Measurements from ENCODE around the gene CYP4F22. TPM values are rescaled to one million over a fixed set of nuclear protein-coding genes. Genes with fewer than 3 reads are reported as not detected.
"Not testable (repeated sequence)": the region's sequence is repeated elsewhere in the genome, so short reads cannot be mapped to it uniquely, and the experiment has no call there.

The CYP4F22 gene
- total RNA-seq, 1 donor from 2014 or later: not detected

DNA sequence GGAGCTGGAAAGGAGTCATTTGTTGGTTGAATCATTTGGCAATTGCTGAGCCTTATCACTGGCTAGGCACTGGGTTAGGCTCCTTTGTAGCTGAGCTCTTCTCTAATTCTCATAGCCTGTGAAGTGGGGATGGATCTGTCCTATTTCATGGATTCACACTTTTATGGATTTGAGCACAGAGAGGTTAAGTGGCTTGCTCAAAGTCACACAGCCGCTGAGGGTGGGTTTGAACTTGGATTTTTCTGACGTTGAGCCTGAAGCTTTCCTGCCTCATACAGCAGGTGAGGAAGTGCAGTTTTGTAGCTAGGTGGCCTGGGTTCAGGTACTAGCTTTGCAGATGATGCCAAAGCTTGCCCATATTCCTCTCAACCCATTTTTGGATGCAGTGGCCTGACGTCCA is 19.4 kb downstream of the CYP4F22 start:
- intact Hi-C loops (cut with DNase I): no loop called here
- no peak for ATAC-seq (ENCODE audit: poor library complexity)
- no peak for DNase-seq

DNA sequence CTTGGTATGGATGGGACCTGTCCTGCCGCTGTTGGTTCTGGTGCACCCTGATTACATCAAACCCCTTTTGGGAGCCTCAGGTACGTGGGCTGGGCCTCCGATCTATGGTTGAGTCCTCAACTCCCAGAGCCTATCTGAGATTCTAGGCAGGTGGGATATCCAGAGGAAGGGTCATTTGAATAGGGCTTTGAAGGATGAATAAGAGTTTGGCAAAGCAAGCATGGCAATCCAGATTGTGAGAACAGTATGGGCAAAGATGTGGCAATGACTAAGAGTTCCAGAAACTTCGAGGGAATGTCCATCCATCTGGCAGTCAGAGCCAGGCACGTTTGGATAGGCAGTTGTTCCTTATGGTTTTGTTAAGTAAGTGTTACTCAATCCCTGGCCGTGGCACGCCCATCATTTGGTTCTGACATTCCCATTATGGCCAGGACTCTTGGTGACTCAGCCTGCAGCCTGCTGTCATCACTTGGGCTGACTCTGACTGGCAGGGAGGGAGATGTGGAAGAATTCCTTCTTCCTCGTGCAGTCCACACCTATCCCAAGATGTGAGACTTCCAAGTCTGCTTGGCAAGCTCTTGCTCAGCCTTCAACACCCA is 21.5 kb downstream of the CYP4F22 start:
- ATAC-seq (ENCODE audit: poor library complexity) (no peak), DNase-seq (no peak)
- intact Hi-C loops (cut with DNase I): no loop called here

DNA sequence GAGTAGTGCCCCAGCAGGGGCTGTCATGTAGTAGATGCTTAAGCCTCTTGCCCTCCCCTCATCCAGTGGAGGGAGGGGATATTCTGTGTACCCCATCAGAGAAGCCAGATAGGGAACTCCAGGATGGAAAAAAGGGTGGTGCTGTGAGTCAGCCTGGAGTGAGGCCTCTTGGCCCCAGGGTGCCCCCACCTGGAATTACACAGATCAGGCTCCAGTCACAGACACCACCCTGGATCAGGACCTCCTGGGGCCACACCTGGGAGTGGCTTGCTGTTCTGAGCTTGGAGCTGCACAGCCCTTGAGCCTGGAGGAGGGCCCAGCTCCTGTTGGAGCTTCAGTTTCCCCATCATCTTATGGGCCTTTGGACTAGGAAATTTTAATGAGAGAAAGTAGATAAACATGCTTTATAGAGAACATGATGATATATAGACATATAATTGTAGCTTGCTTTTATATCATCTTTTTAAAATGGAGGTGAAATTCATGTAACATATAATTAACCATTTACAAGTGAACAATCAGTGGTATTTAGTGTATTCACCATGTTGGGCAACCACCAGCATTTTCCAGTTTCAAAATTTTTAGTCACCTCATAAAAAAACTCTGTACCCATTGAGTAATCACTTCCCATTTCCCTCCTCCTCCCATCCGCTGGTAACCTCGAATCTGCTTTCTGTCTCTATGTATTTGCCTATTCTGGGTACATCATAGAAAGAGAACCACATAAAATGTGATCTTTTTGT is 24.6 kb downstream of the CYP4F22 start:
- no peak for ATAC-seq (ENCODE audit: poor library complexity)
- intact Hi-C loops (cut with DNase I): no loop called here

DNA sequence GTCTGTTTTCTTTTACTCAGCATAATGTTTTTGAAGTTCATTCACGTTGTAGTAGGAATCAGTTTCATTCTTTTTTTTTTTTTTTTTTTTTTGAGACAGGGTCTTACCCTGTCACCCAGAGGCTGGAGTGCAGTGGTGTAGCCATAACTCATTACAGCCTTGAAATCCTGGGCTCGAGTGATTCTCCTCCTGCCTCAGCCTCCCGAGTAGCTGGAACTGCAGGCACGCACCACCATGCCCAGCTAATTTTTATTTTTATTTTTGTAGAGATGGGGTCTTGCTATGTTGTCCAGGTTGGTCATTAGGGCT is 25.2 kb downstream of the CYP4F22 start:
- intact Hi-C loops (cut with DNase I); ATAC-seq (ENCODE audit: poor library complexity); DNase-seq: not testable (repeated sequence)

More for the DNA sequence above, 24.6 kb downstream of the CYP4F22 start:
- no peak for DNase-seq

DNA sequence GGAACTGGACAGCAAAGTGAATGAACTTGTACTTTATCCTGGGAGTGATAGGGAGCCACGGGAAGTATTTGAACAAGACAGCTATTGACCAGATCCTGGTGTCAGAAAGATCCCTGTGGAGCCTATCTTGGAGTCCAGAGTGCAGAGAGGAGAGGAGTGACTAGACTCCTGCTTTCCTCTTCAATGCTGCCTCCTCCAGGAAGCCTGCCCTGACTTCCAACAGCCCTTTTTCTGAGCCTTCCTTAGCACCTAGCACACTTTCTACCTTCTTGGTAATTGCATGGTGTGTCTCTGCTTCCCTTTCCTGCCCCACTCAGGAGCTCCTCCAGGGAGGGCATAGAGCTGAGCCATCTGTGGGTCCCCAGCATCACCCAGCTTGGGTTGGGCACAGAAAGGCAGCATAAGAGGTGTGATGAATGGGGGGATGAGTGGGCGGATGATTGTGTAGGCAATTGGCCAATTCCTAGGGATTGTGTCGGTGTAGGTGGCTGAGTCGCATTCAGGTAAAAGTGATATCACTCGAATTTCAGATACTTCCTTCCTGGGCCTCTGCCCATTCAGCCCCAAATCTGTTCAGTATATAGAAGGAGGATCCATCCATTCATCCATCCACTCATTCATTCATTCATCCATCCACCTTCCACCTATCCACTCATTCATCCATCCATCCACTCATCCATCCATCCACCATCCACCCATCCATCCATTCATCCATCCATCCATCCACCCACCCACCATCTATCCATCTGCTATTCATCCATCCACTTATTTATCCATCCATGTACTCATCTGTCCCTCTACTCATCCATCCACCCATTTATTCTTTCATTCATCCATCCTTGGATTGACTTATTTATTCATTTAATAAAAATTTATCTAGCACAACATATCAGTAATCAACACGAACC is 26.9 kb downstream of the CYP4F22 start:
- intact Hi-C loops (cut with DNase I): no loop called here
- DNase-seq (no peak), ATAC-seq (ENCODE audit: poor library complexity) (no peak)

DNA sequence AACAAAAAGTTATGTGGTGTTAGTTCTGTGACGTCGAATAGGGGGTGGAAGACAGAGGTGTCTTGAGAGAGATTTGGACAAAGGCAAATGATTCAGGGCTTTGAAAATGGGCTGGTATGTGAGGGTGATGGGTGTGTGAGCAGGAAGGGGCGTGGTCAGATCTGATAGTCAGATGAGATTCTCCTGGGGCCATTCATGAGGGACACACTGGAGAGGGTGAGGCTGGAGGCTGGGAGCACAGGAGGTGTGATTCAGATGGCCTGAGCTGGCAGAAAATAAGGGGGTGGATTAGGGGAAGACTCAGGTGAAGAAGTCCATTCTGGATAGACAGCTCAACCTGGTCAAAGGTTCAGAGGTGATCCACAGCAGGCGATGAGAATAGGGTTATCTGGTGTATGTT is 28.0 kb downstream of the CYP4F22 start:
- ATAC-seq (ENCODE audit: poor library complexity): no peak
- DNase-seq: no peak
- intact Hi-C loops (cut with DNase I): no loop called here

DNA sequence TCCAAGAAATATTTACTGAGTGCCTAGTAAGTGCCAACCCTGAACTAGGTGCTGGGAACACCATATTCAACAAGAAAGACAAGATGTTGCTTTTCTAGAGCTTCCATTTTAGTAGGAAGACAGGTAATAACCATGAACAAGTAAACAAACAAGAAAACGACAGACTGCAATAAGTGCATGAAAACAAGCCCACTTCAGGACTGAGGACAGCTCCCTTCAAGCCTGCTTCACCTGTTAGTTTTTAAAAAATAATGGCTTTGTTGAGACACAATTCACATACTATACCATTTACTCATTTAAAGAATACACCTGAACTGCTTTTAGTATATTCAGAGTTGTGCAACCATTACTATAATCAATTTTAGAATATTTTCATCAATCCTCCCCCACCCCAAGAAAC is 30.4 kb downstream of the CYP4F22 start:
- ATAC-seq (ENCODE audit: poor library complexity): no peak
- intact Hi-C loops (cut with DNase I): no loop called here
- no peak for DNase-seq

DNA sequence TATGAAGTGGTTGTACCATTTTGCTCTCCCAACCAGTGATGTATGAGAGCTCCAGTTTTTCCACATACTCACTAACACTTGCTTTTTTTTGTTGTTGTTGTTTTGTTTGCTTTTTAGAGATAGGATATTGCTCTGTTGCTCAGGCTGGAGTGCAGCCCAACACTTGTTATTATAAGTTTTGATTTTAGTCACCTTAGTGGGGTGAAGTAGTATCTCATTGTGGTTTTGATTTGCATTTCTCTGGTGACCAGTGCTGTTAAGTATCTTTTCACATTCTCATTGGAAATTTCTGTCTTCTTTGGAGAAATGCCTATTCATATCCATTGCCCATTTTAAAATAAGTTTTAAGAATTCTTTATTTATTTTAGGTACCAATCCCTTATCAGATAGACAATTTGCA is 31.3 kb downstream of the CYP4F22 start:
- DNase-seq (no peak), ATAC-seq (ENCODE audit: poor library complexity) (no peak)
- intact Hi-C loops (cut with DNase I): no loop called here

DNA sequence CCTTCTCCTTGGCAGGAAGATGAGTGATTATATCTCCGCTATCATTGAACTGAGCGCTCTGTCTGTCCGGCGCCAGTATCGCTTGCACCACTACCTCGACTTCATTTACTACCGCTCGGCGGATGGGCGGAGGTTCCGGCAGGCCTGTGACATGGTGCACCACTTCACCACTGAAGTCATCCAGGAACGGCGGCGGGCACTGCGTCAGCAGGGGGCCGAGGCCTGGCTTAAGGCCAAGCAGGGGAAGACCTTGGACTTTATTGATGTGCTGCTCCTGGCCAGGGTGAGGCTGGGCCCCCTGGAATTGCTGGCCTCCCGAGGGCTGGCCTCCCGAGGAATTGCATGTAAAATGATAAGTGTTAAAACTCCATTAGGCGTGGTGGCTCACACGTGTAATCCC is 32.1 kb downstream of the CYP4F22 start:
- no peak for DNase-seq
- no peak for ATAC-seq (ENCODE audit: poor library complexity)
- intact Hi-C loops (cut with DNase I): no loop called here

- ATAC-seq (ENCODE audit: poor library complexity): no peak
- DNase-seq: no peak
- intact Hi-C loops (cut with DNase I): no loop called here
These were observed 36.0 kb downstream of the CYP4F22 start for GRCh38 chr19:15544283-15544682.

GRCh38 chr19:15544970-15545369 is 36.6 kb downstream of the CYP4F22 start:
- intact Hi-C loops (cut with DNase I): no loop called here
- DNase-seq (no peak), ATAC-seq (ENCODE audit: poor library complexity) (no peak)

DNA sequence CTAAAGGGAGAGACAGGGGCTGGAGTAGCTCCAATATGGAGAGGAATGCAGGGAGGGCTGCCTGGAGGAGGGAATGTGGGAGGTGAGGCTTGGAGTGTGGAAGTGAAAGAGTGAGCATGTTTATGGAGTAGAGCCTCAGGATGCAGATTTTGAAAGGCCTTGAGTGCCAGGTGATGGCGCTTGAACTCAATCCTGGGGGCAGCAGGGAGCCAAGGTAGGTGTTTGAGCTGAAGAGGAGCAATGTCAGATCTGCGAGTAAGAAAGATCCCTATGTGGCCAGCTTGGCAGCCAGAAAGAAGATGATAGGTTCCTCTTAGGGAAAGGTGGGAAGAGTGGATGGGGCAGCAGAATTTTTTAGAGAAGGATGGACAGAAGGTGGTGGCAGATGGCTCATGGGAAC is 40.3 kb downstream of the CYP4F22 start:
- ATAC-seq (ENCODE audit: poor library complexity): no peak
- intact Hi-C loops (cut with DNase I): no loop called here
- DNase-seq: no peak

DNA sequence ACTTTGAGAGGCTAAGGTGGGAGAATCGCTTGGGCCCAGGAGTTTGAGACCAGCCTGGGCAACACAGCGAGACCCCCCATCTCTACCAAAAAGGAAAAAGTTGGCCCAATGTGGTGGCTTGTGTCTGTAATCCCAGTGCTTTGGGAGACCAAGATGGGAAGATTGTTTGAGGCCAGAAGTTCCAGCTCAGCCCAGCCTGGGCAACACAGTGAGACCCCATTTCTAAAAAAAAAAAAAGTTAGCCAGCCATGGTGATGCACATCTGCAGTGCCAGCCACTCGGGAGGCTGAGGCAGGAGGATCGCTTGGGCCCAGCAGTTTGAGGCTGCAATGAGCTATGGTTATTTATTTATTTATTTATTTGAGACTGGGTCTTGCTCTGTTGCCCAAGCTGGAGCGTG is 41.3 kb downstream of the CYP4F22 start:
- intact Hi-C loops (cut with DNase I): no loop called here
- DNase-seq (no peak), ATAC-seq (ENCODE audit: poor library complexity) (no peak)

DNA sequence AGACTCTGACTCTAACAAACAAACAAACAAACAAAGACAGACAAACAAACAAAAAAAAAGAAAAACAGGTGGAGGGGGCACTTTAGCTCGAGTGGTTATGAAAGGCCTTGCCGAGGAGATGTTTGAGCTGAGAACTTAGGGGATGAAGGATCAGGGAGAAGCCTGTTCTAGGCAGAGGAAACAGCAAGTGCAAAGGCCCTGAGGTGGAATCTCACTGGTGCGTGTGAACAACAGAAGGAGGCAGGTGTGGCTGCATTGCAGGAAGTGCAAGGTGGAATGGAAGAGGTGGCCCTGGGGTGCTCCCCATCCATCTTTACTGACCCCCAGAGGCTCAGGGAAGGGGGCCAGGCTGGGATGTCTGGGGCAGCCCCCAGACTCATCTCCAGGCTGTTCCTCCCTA is 41.9 kb downstream of the CYP4F22 start:
- ATAC-seq (ENCODE audit: poor library complexity): no peak
- intact Hi-C loops (cut with DNase I): loop anchor here (5.0 kb wide), 2 partner anchors 288 to 458 kb away; no protein-coding TSS in a partner anchor
- DNase-seq: no peak

DNA sequence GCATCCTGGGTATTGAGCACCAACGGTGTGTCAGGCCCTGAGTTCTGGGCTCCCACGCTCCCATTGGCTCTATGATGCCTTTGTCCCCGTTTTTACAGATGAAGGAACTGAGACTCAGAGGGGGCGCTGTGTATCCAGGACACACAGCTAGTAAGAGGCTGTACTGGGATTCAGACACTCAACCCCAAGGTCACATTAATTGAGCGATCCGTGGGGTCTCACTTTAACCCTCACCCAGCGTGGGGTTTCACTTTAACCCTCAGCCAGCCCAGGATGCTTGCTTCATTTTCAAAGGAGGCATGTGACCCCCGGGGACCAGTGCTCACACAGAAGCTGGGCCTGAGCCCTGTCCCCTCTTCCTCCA is 42.6 kb downstream of the CYP4F22 start:
- DNase-seq: no peak
- ATAC-seq (ENCODE audit: poor library complexity): no peak
- intact Hi-C loops (cut with DNase I): loop anchor here (5.0 kb wide), 2 partner anchors 289 to 459 kb away; no protein-coding TSS in a partner anchor

GRCh38 chr19:15551293-15552004 is 43.1 kb downstream of the CYP4F22 start:
- ATAC-seq (ENCODE audit: poor library complexity) (no peak), DNase-seq (peak; percentile 48)
- intact Hi-C loops (cut with DNase I): loop anchor here (5.0 kb wide), 2 partner anchors 289 to 459 kb away; no protein-coding TSS in a partner anchor

- ATAC-seq (ENCODE audit: poor library complexity) (no peak), DNase-seq (no peak)
- intact Hi-C loops (cut with DNase I): loop anchor here (5.0 kb wide), 2 partner anchors 103 to 378 kb away; no protein-coding TSS in a partner anchor
These were observed 46.7 kb downstream of the CYP4F22 start for GRCh38 chr19:15555021-15555420.

DNA sequence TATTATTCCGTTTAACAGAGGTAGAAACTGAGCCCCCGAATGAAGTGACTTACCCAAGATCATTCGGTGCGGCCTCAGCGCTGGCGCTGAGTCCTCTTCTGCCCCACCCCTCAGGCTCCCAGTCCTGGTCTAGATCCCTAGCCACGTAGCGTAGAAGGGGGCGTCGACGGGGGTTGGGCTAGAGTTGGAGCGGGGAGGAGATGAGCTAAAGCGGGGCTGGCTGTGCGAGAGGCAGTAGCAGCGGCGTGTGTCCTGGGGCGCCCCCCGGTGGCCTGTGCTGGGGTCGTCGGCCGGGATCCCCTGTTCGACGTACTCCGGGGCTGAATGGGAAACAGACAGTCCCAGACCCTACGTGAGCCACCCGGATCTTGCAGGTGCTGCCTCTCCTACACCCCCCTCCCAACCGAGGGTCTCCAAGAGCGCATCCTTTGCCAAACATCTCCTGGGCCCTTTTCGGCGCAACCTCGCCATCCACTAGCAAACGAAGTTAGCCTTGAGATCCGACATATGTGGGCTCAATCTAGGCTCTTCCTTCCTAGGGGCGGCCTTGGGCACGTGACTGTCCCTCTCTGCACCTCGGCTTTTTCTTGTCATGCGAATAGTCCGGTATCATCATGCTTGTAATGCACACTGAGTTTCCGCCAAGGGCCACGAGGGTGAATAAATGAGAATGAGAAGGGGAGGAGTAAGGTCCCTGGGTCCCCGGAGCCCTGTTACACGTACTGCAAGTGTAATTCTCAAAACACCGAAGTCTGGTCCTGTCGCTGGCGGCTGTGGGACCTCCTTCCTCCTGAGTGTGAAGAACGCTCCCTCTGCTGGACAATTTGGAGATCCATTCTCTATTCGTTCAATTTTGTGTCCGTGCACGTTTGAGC is 47.7 kb downstream of the CYP4F22 start:
- intact Hi-C loops (cut with DNase I): loop anchor here (5.0 kb wide), 2 partner anchors 104 to 379 kb away; no protein-coding TSS in a partner anchor
- DNase-seq: peak; percentile 93
- peak; percentile 96 for ATAC-seq (ENCODE audit: poor library complexity)
